C4-2B (cell line): Measurements from ENCODE around the gene TRAPPC3.

Experiments
- ZFX ChIP-seq: fragments of 450-650 bp; IDR thresholded peaks from 2 replicates; pipeline ENCODE4 v1.6.1; 2017
- TF ChIP-seq, protein P1 (sequence below): fragments of 450-650 bp; conservative IDR thresholded peaks from 2 replicates; pipeline ENCODE4 v1.5.1; 2017; ENCODE audit warnings: mild to moderate bottlenecking

- TF ChIP-seq, protein P1, sequence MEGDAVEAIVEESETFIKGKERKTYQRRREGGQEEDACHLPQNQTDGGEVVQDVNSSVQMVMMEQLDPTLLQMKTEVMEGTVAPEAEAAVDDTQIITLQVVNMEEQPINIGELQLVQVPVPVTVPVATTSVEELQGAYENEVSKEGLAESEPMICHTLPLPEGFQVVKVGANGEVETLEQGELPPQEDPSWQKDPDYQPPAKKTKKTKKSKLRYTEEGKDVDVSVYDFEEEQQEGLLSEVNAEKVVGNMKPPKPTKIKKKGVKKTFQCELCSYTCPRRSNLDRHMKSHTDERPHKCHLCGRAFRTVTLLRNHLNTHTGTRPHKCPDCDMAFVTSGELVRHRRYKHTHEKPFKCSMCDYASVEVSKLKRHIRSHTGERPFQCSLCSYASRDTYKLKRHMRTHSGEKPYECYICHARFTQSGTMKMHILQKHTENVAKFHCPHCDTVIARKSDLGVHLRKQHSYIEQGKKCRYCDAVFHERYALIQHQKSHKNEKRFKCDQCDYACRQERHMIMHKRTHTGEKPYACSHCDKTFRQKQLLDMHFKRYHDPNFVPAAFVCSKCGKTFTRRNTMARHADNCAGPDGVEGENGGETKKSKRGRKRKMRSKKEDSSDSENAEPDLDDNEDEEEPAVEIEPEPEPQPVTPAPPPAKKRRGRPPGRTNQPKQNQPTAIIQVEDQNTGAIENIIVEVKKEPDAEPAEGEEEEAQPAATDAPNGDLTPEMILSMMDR = no peak
- no peak for TF ChIP-seq ZFX
Measured at GRCh38 chr1:36172983-36173382, 23.7 kb upstream of the TRAPPC3 start.
